HG02981 (cell line): ENCODE results near the gene NAXD.
"Not testable (repeated sequence)": the region's sequence is repeated elsewhere in the genome, so short reads cannot be mapped to it uniquely, and the experiment has no call there.

Experiments used
- ATAC-seq: cut with Tn5 transposase; IDR thresholded peaks from one replicate; pipeline ENCODE4 v1.9.1; 2021; ENCODE audit warnings: mild to moderate bottlenecking, moderate library complexity; ENCODE audit not compliant: unreplicated experiment

NAXD gene

GRCh38 chr13:110593430-110594130 is 21.8 kb upstream of the NAXD start:
- ATAC-seq, result peak; percentile 79

DNA sequence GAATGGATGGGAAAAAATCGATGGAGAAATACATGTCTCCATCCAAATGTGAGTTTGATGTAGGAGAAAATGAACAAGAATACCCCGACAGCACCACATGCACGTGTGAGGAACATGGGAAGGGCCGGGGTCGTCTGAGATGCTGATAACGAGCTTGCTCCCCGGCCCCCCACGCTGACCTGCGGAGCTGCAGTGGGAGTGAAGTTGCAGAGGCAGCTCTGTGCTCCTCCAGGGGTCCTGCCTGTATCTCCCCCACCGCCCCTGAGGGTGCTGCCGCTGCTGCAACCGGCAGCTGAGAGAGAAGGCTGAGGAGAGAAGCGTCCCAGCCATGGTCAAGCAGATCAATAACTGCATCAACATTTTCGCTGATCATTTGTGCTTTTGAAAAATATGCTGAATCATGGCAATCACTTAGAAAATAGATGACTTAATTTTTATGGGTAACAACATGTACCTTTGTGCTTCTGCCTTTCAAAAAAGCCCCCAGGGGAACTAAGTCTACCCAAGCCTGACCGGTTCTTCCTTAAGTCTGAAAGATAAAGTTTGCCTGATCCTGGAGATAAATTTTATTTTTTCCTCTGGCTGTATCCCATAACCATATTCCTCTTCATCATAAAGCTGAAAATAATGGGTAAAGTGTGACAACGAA is 18.2 kb upstream of the NAXD start:
- ATAC-seq, result no peak

GRCh38 chr13:110600261-110600819 is 15.0 kb upstream of the NAXD start:
- ATAC-seq, result no peak

GRCh38 chr13:110600980-110601379 is 14.4 kb upstream of the NAXD start:
- ATAC-seq, result no peak

- no peak for ATAC-seq
Observed at GRCh38 chr13:110605132-110605531, 10.2 kb upstream of the NAXD start.

DNA sequence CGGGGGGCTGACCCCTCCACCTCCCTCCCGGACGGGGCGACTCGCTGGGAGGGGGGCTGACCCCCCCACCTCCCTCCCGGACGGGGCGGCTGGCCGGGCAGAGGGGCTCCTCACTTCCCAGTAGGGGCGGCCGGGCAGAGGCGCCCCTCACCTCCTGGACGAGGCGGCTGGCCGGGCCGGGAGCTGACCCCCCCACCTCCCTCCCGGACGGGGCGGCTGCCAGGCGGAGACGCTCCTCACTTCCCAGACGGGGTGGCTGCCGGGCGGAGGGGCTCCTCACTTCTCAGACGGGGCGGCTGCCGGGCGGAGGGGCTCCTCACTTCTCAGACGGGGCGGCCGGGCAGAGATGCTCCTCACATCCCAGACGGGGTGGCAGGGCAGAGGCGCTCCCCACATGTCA is 9.1 kb upstream of the NAXD start:
- ATAC-seq, result not testable (repeated sequence)

DNA sequence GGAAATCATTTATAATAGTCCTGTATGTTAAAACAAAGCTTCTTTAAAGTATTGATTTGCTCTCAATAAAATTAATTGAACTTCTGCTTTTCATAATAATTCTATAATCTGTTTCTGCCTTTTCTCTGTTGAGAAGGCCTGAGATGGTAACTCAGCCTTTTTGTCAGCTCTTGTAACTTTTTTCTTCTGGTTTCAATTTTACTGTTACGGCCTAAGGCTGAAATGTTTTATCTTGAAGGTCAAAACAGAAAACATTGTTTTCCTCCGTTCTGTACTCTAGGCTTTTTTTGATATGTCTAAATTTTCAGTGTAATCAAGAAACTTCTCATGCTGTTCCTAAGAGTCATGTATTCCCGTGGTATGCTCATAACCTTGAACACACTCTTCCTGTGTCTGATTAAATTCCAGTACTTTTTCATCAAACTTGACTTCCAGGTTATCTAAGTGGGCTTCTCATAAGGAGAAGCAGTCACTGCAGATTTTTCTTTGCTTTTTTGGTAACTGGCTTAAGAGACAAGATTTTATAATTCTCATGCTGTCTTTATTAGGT is 7.6 kb upstream of the NAXD start:
- ATAC-seq, result no peak

DNA sequence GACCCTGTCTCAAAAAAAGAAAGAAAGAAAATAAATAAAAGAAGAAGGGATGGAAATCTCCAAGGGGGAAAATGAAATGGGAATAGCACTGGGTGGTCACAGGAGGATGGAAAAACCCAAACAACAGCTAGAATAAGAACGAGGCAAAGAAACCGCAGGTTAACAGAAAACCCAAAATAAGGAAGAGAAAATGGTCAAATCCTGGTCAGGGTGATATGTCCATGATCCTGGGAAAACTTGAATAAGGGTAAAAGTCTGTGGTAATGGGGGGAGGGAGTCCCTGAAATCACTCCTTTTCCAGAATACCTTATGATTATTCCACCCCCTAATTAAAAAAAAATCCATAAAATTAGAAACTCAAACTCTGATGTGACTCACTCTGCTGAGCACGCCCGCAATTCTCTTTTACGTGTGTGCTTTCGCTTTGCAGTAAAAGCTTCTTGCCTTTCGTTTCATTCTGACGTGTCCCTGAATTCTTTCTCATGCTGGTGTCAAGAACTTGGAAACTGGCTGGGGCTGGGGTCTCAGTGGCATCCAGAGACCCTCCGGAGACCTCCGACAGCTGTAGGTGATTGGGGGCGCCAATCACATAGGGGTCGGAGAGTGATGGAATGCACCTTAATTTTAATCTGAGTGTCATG is 4.3 kb upstream of the NAXD start:
- no peak for ATAC-seq

- ATAC-seq, result no peak
Observed at GRCh38 chr13:110615005-110615321, 382 bp upstream of the NAXD start.

DNA sequence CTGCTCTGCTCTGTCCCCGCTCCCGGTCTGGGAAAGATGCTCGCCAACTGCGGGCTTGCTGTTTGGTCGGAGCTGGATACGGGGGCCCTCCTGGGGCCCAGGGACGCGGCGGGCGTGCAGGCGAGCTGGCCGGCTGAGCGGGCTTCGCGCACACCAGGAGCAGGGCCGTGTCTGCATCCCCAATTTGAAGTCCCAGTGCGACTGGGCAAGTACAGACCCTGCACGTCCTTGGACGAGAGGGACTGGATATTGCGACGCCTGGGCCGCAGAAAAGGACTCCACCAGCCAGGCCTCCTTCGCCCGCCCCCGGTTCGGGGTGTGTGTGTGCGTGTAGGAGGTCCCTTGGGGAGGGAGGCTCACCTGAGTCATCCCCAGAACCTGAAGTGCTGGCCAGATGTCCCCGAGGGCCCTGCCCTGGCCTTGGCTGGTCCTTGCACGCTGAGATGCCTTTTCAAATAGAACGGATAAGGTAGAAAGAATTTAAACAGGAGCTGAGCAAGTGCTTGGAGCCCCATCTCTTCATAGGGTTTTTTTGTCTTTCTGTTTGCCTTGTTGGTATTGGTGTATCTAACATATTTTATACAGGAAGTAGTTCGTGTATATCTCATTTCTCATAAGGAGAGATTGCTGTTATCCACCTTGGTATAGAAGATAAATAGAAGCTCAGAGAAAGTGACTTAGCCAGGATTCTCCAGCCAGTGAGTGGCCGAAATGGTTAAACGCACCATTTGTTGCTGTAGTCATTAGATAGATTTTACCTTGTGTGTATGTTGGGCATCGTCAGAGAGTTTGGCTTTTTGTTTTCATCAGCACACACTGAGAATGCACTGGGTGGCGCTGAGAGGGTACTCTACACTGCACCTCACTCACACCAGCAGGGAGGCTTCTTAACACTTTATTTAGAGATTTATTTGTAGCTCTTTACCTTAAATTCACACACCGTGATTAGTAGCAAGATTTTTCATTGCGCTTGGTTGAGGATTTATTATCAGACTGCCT is 1.1 kb downstream of the NAXD start:
- peak; percentile 39 for ATAC-seq

- ATAC-seq, result no peak
Observed at GRCh38 chr13:110617321-110618072, 2.2 kb downstream of the NAXD start.

DNA sequence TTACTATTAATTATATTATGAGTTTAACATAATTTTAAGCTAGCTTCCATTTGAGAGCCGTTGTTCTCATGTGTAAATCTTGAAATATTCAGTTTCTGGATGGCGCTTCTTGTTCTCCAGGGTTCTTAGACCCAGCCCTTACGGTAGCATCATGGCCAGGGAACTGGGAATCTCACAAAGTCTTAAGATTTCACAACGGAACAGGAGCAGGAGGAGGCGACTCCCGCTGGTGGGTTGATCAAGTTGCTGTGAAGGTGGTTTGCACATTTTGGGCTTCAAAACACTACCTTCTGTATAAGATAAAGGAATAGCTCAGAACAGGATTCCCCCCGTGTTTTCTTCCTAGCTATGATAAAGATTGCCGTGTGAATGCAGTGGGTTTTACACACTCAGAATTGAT is 2.8 kb downstream of the NAXD start:
- ATAC-seq, result no peak

DNA sequence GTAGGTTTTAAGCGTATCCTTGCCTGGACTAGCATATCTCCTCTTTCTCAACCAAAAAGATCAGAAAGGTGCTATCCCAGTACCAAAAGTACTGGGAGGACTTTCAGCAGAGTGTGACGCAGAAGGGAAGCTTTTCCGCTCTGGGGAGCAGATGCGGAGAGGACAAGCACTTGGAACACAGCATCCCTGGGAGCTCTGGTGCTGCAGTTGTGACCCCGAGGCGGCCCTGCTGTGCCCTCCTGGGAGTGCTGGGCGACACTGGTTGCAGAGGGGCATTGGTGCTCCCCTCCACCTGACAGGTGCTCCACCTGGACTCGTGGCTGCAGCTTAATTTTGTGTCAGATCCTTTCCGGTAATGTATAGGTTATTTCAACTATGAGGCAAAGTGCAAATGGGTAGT is 3.4 kb downstream of the NAXD start:
- ATAC-seq, result no peak

GRCh38 chr13:110620596-110620995 is 5.3 kb downstream of the NAXD start:
- ATAC-seq, result no peak

DNA sequence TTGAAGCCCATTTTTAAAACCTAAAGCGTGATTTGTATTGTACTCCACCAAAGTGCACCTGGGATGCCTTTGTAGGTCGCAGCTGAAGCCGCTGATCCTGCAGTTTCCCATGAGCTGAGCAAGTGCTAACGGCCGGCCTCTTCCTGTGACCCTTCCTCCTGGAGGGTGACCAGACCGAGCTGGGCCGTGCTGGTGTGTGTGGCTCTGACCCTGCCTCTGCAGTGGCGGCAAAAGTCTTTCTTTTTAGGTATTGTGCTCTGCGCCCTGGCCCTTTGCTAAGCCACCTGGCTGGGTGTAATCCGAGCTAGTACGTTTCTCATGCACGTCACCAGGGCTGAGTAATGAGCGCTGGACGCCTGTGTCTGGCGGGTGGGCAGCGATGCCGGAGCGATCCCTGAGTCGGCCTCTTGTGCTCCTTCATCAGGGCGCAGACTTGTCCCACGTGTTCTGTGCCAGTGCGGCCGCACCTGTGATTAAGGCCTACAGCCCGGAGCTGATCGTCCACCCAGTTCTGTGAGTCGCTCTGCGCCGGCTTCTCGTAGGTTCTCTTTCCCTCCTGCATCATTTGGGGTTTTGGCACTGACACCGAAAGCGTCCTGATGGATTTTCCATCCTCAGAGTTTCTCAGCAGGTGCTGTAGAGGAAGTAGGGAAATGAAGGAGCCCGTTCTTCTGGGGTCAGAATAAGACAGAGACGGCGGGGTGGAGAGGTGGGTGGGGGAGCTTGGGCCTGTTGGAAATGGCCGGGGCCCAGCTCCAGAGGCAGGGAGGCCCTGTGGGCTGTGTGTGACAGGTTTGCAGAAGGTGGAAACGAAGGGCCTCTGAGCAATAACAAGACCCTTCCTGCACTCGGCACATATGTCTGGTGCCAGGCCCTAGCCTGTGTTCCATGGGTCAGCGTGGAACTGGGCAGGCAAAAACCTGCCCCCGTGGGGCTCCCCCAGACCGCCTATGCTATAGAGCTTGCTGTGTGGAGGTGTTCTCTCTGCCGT is 9.7 kb downstream of the NAXD start:
- no peak for ATAC-seq

DNA sequence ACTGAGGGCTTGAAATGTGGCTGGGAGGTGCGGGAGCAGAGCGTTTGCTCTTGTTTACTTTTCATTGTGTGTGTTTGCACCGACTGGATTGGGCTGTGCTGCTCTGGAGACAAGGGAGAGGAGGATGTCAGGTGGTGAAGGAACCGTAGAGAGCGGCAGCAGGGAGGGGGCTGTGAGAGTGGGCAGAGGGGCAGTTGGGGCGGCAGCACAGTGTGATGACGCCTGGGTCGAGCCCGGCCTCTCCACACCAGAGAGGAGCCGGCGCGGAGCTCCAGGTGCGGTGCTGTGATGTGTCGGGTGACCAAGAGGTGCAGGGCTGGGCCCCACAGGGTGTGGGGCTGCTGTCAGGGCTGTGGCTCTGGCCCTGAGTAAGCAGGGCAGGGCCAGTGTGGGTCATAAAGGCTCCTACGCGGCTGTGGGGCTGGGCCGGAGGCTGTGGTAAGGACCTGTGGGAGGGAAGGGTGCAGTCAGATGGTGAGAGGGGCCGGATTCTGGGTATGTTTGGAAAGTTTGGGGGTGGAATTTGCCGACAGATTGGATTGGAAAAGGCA is 10.5 kb downstream of the NAXD start:
- no peak for ATAC-seq

GRCh38 chr13:110626521-110626920 is 11.2 kb downstream of the NAXD start:
- no peak for ATAC-seq

DNA sequence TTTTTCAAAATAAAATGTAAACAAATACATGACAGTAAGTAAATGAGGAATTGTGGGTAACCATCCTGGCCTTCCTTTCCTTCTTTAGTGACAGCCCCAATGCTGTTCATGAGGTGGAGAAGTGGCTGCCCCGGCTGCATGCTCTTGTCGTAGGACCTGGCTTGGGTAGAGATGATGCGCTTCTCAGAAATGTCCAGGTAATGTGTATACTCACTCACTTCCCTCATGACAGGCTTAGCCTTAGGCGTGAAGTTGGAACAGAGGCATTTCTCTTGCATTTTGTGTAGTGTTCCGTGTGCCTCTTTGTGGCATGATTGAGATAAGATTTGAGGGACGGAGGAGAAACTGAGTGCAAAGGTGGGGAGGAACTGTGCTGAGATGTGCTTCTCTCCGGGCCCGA is 12.0 kb downstream of the NAXD start:
- no peak for ATAC-seq
